CD4-positive, alpha-beta T cell treated with Interleukin-4 for 1 hour (primary cell): Measurements from ENCODE around the gene EYA2.

Experiments
- DNase-seq, 2 donors: peaks; one replicate each; pipeline ENCODE4 v3.0.0-alpha.2; 2020 to 2022

EYA2 gene

DNA sequence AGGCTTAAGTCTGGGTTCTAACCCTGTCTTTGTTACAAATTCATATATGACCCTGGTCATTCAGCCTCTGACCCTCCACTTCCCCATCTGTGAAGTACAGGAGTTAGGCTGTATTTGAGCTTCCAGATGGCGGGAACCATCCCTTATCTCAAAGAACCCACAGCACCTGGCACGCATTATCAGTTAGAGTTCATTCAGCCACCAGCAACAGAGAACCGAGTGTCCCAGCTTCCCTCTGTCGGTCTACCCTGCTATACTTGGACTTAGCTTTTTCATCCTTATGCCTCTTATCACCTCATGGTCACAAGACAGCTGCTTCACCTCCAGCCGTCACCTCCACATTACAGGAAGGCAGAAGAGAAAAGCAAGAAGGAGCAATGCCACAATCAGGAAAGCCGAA lies 147.8 kb downstream of the EYA2 start:
- DNase-seq, result no peak

- no peak for DNase-seq
Measured at GRCh38 chr20:47043086-47043485, 148.4 kb downstream of the EYA2 start.

DNA sequence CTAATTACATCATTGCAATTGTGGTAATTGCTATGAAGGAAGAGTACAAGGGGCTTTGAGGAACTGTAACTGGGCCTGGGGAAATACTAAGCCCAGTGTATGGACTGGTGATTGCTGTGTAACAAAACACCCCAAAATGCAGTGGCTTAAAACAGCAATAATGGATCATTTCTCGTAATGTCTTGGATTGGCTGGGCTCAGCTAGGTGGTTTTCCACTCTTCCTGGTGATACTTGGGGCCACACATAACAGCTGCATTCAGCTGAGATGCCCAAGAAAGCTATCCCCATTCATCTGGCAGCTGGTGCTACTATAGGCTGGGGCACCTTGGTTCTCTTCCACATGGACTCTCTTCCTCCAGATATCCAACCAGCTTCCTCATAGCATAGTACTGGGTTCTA lies 150.3 kb downstream of the EYA2 start:
- no peak for DNase-seq

- no peak for DNase-seq
Measured at GRCh38 chr20:47048054-47048453, 153.4 kb downstream of the EYA2 start.

- no peak for DNase-seq
Measured at GRCh38 chr20:47049771-47050170, 155.1 kb downstream of the EYA2 start.

DNA sequence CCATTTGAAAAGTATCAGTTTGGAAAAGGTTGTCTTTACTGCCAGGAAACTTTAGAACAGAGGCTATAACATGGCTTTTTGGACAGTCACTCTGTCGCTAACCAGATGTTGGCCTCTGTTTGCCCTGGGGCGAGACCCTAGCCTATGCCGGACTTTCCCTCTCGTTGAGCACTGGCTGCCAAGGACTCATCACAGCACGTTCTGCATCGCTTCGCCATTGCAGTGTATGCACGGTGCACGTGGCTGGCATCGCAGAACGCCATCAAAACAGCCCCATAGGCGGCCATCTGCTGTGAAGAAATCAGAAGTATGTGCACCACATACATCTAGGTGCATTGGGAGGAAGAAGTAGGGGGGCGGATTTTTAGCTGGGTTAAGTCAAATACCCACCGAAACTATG lies 156.4 kb downstream of the EYA2 start:
- no peak for DNase-seq

- DNase-seq, result no peak
Measured at GRCh38 chr20:47051936-47052526, 157.4 kb downstream of the EYA2 start.

DNA sequence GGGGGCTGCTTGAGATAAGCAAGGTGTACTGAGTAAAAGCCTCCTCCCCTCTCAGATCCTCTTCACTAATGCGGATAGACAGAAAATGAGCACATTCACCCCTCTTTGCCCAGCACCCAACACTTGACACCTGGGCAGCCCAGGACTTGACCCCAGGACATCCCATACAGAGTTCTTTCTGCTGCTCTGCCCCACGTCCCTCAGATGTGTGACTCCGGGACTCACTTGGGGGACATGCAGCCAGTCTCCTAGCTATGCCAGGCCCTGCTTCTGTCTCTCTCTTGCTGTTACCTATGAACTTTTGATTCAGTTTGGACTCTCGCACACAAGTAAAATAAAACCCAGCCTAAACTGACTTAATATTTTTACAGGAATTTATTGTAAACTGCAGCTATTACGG lies 159.9 kb downstream of the EYA2 start:
- DNase-seq, result no peak

- DNase-seq, result no peak
Measured at GRCh38 chr20:47054945-47055344, 160.3 kb downstream of the EYA2 start.

DNA sequence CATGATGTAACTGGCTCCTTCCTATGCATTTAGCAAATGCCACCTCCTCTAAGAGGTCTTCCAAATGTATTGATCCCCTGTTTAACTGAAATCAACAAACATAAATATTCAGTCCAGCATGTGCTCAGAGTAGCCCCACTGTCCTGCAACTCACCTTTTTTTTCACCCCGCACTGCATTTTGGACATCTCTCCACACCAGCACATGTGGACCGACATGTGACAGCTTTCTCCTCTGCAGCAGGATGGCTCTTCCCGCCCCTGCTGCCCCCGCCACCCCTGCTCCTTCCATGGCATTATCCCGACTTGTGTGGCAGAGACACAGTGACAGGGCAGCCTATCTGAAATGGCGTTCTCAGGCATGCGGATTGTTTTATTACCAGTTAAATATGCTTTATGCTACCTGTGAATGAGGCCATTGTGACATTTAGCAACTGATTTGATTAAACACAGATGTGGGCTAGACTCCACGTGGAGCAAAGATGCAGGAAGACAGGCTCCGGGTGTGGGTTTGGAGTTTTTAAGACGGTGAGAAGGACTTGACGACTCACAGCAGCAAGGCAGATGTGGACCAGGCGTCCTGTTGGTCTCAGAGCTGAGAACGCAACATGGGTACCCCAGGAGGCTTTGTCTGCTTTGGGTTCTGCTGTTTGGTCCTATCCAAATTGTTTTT lies 161.2 kb downstream of the EYA2 start:
- no peak for DNase-seq

DNA sequence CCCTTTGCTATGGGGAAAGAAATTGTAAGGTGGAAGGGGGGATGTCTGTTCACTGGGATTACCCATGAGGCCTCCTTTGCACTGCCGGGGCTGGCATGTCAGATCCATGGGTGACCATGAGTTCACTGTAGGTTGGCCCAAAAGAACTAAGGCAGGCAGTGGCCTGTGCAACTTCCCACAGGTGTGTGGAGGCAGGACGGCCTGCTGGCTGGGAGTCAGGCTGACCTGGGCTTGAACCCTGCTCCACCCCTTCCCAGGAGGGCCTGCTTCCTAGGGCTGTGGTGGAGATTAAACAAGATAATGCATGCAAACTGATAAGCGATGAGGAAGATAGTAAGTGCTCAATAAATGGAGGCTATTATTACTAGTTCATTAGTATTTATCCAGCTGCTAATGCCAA lies 163.0 kb downstream of the EYA2 start:
- no peak for DNase-seq

DNA sequence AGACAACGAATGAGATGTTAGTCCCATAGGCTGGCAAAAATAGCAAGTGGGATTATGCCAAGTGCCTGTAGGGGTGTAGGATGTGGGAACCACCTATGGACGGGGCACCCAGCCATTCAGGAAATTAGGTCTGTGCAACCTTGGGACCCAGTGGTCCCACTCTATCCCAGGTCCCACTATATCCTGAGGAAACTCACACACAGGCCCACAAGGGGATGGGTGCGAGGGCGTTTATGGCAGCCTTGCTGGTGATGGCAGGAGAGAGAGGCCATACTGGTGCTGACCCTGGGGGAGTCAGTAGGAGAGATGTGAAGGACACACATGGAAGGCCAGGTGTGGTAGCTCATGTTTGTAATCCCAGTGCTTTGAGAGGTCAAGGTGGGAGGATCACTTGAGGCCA lies 163.6 kb downstream of the EYA2 start:
- no peak for DNase-seq

- no peak for DNase-seq
Measured at GRCh38 chr20:47059536-47059935, 164.9 kb downstream of the EYA2 start.

GRCh38 chr20:47061549-47061948 lies 166.9 kb downstream of the EYA2 start:
- DNase-seq, result no peak

GRCh38 chr20:47062226-47062890 lies 167.7 kb downstream of the EYA2 start:
- no peak for DNase-seq

DNA sequence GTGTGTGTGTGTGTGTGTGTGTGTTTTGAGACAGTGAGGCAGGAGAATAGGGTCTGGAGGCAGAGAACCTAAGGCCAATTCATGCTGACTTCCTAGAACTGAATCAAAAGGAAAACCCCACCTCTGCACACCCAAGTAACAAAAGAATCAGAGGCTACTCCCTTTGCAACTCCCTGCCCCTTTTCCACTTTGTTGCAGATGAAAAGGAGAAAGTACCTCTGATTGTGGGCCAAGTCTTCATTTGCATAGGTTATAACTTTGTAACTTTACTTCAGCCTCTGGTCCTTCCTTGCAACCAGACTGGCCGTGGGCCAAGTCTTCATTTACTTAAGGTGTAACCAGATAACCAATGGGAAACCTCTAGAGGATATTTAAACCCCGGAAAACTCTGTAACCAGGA lies 168.8 kb downstream of the EYA2 start:
- no peak for DNase-seq

GRCh38 chr20:47063808-47064207 lies 169.2 kb downstream of the EYA2 start:
- no peak for DNase-seq

DNA sequence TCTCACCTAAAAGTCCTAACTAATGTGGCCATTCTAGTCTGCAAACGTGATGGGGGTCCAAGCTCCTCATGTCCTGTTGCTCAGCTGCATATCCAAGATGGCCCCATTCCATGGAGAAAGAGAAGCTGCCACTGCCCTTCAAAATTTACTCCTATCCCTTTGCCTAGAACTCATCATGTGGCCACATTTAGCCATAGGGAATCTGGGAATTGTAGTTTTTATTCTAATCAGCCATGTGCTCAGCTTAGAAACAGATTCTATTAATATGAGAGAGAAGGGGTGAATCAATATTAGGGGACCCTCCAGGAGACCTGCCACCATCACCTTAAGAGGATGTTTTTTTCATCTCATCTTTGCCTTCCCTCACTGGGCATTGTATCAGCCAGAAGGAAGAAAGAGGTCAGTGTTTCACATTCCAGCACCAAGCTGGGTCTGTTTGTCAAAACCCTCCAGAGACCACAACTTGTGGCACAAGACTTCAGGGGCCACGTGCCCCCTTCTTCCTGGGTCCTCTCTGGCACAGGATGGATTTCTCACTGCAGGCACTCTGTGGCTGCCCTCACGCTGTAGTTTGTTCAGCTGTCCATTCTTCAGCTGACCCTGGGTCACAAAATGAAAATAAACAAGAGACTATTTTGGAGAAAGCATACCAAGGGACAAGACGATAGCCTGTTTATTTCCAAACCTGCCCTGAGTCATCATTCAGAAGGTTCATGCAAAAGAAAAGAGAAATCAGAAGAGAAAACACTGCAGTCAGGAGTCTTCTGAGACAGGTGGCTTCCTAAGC lies 172.0 kb downstream of the EYA2 start:
- DNase-seq, result no peak

GRCh38 chr20:47067776-47068175 lies 173.1 kb downstream of the EYA2 start:
- no peak for DNase-seq

DNA sequence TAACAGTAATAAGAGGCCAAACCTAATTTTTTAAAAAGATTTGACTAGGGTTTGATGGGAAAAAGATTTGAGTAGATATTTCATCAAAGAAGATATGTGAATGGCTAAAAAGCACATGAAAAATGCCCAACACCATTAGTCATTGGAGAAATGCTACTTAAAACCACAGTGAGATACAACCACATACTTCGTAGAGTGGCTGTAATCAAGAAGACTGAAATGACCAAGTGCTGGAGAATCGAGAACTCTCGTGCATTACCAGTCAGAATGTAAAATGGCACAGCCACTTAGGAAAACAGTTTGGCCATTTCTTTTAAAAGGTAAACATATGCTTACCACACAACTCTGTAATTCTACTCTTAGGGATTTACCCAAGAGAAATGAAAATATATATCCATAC lies 175.5 kb downstream of the EYA2 start:
- no peak for DNase-seq

DNA sequence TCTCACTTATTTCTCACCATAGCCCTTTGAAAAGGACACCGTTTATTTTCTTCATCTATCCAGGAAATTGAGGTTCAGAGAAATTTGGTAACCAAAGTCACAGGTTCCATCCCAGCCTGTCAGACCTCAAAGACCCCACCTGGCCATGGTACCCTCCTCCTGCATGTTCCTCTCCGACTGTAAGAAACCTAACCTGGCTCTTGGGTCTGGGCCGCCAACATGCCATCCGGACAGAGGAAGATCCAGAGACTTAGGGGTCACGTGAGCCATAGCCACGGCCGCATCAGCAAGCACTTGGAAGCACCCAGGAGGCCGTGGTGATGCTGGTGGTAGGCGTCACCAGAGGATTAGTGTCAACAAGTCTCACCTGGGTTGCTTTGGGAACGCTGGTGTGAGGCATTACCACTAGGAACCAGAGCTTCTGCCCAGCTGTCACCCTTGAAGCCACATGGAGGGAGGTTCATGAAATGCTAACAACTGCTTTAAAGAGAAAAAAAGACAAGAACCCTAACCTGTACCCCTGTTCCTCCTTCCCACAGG lies 177.1 kb downstream of the EYA2 start:
- DNase-seq, result no peak

GRCh38 chr20:47073766-47074475 lies 179.3 kb downstream of the EYA2 start:
- DNase-seq, result no peak

DNA sequence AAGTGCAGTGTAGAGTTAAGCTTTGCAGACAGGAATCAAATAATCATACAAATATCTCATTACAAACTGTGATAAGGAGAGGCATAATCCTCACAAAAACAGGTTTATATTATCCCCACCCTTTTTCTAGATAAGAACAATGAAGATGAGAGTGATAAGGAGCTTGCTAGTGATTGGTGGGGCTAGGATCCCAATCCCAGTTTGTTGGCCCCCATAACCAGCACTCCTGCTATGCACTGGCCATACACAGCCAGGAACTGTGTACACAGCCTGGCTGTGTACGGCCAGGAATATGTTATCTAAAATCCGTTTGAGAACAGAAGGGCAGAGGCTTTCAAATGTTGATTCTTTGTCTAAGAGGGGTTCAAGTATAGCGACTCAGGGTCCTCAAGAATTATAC lies 180.6 kb downstream of the EYA2 start:
- no peak for DNase-seq
